Activated CD8-positive, alpha-beta memory T cell treated with anti-CD3 and anti-CD28 coated beads for 4 hours (primary cell): ENCODE measurements around the gene SIRPG.
A peak's percentile ranks its signal among the peaks of the same experiment; 100 is the strongest.
"Not testable (repeated sequence)": the region's sequence is repeated elsewhere in the genome, so short reads cannot be mapped to it uniquely, and the experiment has no call there.

Experiments
- DNase-seq, 2 donors: peaks; one replicate each; pipeline ENCODE4 v3.0.0-alpha.2; 2020; ENCODE audit warnings: low read depth in 2 of 2

Gene SIRPG

GRCh38 chr20:1671891-1672669 is 14.5 kb upstream of the SIRPG start:
- no peak for DNase-seq

GRCh38 chr20:1669304-1669703 is 11.7 kb upstream of the SIRPG start:
- no peak for DNase-seq

GRCh38 chr20:1667502-1668085 is 10.0 kb upstream of the SIRPG start:
- DNase-seq, result no peak

GRCh38 chr20:1666802-1667201 is 9.2 kb upstream of the SIRPG start:
- no peak for DNase-seq

- DNase-seq, result no peak
Observed at GRCh38 chr20:1665345-1665744, 7.8 kb upstream of the SIRPG start.

GRCh38 chr20:1664911-1665310 is 7.3 kb upstream of the SIRPG start:
- DNase-seq, result peak in 1 of 2 donors; percentile 51

- DNase-seq, result no peak
Observed at GRCh38 chr20:1663917-1664316, 6.3 kb upstream of the SIRPG start.

GRCh38 chr20:1661542-1662299 is 4.1 kb upstream of the SIRPG start:
- DNase-seq, result no peak

GRCh38 chr20:1660246-1660645 is 2.7 kb upstream of the SIRPG start:
- DNase-seq, result no peak

GRCh38 chr20:1656844-1657243 is 735 bp downstream of the SIRPG start:
- DNase-seq, result no peak

- DNase-seq, result no peak
Observed at GRCh38 chr20:1654996-1655395, 2.6 kb downstream of the SIRPG start.

- no peak for DNase-seq
Observed at GRCh38 chr20:1652960-1653359, 4.6 kb downstream of the SIRPG start.

- no peak for DNase-seq
Observed at GRCh38 chr20:1652104-1652503, 5.5 kb downstream of the SIRPG start.

- DNase-seq, result no peak
Observed at GRCh38 chr20:1651268-1652058, 6.1 kb downstream of the SIRPG start.

GRCh38 chr20:1648101-1648500 is 9.5 kb downstream of the SIRPG start:
- no peak for DNase-seq

GRCh38 chr20:1646975-1647431 is 10.6 kb downstream of the SIRPG start:
- no peak for DNase-seq

GRCh38 chr20:1644101-1644962 is 13.2 kb downstream of the SIRPG start:
- no peak for DNase-seq

- not testable (repeated sequence) for DNase-seq
Observed at GRCh38 chr20:1638643-1639042, 18.9 kb downstream of the SIRPG start.

- no peak for DNase-seq
Observed at GRCh38 chr20:1637755-1638154, 19.8 kb downstream of the SIRPG start.

GRCh38 chr20:1637226-1637625 is 20.4 kb downstream of the SIRPG start:
- no peak for DNase-seq

- DNase-seq, result no peak
Observed at GRCh38 chr20:1636621-1637020, 21.0 kb downstream of the SIRPG start.
